Uterus (tissue), 4 donors: Measurements from ENCODE around the gene SMIM41. TPM values are rescaled to one million over a fixed set of nuclear protein-coding genes. Genes with fewer than 3 reads are reported as not detected.

Experiments used
- DNase-seq, 2 donors: peaks; one replicate each; pipeline ENCODE4 v3.0.0-alpha.2; 2019 to 2020
- H3K27ac ChIP-seq, 2 donors: fragments of 200-600 bp; sonication (generic); 1 replicate in 1 of 2; 2 replicates in 1 of 2; pipeline ENCODE4 v1.5.1; 2016 to 2018
- H3K27me3 ChIP-seq, 2 donors: fragments of 200-600 bp; sonication (generic); one replicate each; pipeline ENCODE4 v1.5.1; 2018 to 2019; ENCODE audit warnings: control low read depth in 1 of 2
- H3K36me3 ChIP-seq, 2 donors: fragments of 200-600 bp; sonication (generic); one replicate each; pipeline ENCODE4 v1.5.1; 2019; ENCODE audit warnings: control low read depth in 1 of 2
- H3K4me1 ChIP-seq, 2 donors: fragments of 200-600 bp; sonication (generic); one replicate each; pipeline ENCODE4 v1.5.1; 2018 to 2019; ENCODE audit warnings: control low read depth in 1 of 2
- H3K4me3 ChIP-seq, 2 donors: fragments of 200-600 bp; sonication (generic); 1 replicate in 1 of 2; 2 replicates in 1 of 2; pipeline ENCODE4 v1.5.1; 2018 to 2019; ENCODE audit warnings: mild to moderate bottlenecking in 1 of 2
- H3K9me3 ChIP-seq, 2 donors: fragments of 200-600 bp; sonication (generic); one replicate each; pipeline ENCODE4 v1.5.1; 2019; ENCODE audit warnings: control low read depth in 1 of 2
- POLR2A ChIP-seq, 2 donors: fragments of 450-650 bp; IDR thresholded peaks; one replicate each; pipeline ENCODE4 v1.6.1; 2016; ENCODE audit warnings: antibody characterized with exemption in 2 of 2, mild to moderate bottlenecking in 1 of 2, moderate library complexity in 1 of 2
- intact Hi-C: fragments of 100-400 bp; cut with DNase I; formaldehyde crosslinking; loops from one replicate; pipeline ENCODE4 v1.15.1; 2023; ENCODE audit warnings: low total_unique reads
- total RNA-seq, 4 donors: library from RNA; depleted of rRNA in 3 of 4; stranded (reverse); fragments of >200 nt in 3 of 4; gene quantifications; one replicate each; pipeline versions ENCODE4 v1.1.0 to v1.2.4, GENCODE V29; 2014 to 2023
- TF ChIP-seq, protein P1 (sequence below), 4 experiments: fragments of 200-600 bp in 2 of 4; fragments of 450-650 bp in 2 of 4; sonication (generic) in 2 of 4; IDR thresholded peaks; one replicate each; pipeline ENCODE4 v1.5.1; 2016 to 2019; ENCODE audit warnings: antibody characterized with exemption in 4 of 4, mild to moderate bottlenecking in 2 of 4, moderate library complexity in 1 of 4
- donor health status: DM: yes; HTN: yes; CAD: no.

The SMIM41 gene
- total RNA-seq, 4 donors from 2014 or later, result not detected

GRCh38 chr12:52045794-52046199 is 33.7 kb upstream of the SMIM41 start:
- H3K4me1 ChIP-seq, result peaks cover 15 to 20% of the 10 kb centered on the region in 2 donors
- no peaks in the 10 kb centered on the region for H3K9me3 ChIP-seq
- peak in 1 of 2 donors; percentile 36 for DNase-seq
- no peaks in the 10 kb centered on the region for H3K27me3 ChIP-seq
- intact Hi-C loops, result no loop called here
- H3K27ac ChIP-seq, result peak overlapping the region; percentile 95 to 99
- H3K4me3 ChIP-seq, result no peak overlapping the region
- TF ChIP-seq, protein P1, sequence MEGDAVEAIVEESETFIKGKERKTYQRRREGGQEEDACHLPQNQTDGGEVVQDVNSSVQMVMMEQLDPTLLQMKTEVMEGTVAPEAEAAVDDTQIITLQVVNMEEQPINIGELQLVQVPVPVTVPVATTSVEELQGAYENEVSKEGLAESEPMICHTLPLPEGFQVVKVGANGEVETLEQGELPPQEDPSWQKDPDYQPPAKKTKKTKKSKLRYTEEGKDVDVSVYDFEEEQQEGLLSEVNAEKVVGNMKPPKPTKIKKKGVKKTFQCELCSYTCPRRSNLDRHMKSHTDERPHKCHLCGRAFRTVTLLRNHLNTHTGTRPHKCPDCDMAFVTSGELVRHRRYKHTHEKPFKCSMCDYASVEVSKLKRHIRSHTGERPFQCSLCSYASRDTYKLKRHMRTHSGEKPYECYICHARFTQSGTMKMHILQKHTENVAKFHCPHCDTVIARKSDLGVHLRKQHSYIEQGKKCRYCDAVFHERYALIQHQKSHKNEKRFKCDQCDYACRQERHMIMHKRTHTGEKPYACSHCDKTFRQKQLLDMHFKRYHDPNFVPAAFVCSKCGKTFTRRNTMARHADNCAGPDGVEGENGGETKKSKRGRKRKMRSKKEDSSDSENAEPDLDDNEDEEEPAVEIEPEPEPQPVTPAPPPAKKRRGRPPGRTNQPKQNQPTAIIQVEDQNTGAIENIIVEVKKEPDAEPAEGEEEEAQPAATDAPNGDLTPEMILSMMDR (IDR thresholded peaks at IDR 0.05), result no peak
- TF ChIP-seq POLR2A (IDR thresholded peaks at IDR 0.05), result peak in 1 of 2 donors; percentile 2
- no peaks in the 10 kb centered on the region for H3K36me3 ChIP-seq

DNA sequence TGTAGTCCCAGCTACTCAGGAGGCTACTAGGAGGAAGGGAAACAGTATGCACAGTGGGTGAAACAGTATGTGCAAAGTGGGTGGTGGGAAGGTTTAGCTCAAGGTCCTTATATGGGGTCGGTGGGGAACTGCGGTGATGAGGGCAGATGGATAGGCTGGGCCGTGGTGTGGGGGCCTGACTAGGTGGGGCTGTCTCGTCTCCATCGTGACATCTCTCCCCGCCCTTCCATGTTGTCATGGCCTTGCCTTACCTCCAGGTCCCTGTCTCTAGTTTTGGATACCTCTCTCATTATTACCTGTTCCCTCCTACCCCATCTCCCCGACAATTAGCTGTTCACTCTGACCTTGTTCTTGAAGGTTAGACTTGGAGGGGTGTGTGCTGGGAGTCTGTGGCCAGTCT is 32.6 kb upstream of the SMIM41 start:
- H3K9me3 ChIP-seq, result no peaks in the 10 kb centered on the region
- H3K36me3 ChIP-seq, result no peaks in the 10 kb centered on the region
- no peak for DNase-seq
- peaks cover 15 to 20% of the 10 kb centered on the region in 2 donors for H3K4me1 ChIP-seq
- intact Hi-C loops, result no loop called here
- H3K27me3 ChIP-seq, result no peaks in the 10 kb centered on the region
- TF ChIP-seq, protein P1 (IDR thresholded peaks at IDR 0.05), result no peak
- TF ChIP-seq POLR2A (IDR thresholded peaks at IDR 0.05), result no peak
- H3K27ac ChIP-seq, result peak overlapping the region; percentile 95 to 99
- no peak overlapping the region for H3K4me3 ChIP-seq

DNA sequence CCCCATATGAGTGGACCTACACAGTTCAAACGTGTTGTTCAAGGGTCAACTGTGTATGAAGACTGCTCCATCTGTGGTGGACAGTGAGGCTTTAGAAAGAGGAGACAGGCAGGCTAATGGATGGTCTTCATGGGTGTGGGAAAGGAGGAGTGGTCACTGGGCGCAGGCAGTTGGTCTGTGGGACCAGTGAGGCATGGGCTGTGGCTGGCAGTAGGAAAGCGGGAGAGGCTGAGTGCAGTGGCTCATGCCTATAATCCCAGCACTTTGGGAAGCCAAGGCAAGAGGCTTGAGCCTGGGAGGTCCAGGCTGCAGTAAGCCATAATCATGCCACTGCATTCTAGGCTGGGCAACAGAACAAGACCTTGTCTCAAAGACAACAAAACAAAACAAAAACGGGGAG is 30.2 kb upstream of the SMIM41 start:
- intact Hi-C loops, result no loop called here
- TF ChIP-seq POLR2A (IDR thresholded peaks at IDR 0.05), result no peak
- TF ChIP-seq, protein P1 (IDR thresholded peaks at IDR 0.05), result no peak
- Histone ChIP-seq H3K27me3 (no peaks in the 10 kb centered on the region), H3K4me3 (no peak overlapping the region), H3K36me3 (no peaks in the 10 kb centered on the region), H3K27ac (peak overlapping the region in 1 of 2 donors; percentile 98), H3K4me1 (peaks cover 15 to 20% of the 10 kb centered on the region in 2 donors), H3K9me3 (no peaks in the 10 kb centered on the region)
- DNase-seq, result no peak

DNA sequence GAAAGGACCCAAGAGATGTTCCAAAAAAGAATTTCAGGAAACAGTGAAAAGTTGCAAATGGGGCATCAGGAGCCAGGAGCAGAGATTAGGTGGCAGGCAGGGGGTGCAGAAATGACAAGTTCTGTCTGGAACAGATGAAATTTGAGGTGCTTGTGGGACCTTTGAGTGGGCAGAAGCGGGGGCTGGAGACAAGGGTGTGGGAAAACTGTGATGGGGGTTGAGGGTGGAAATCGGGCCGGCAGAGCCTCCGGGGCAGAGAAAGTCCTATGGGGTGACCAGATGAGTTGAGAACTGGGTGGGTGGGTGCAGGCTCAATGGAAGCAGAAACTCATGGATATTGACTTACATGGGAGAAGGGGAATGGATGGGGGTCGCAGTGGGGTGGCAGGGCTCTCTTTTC is 29.8 kb upstream of the SMIM41 start:
- Histone ChIP-seq H3K4me1 (peaks cover 12 to 20% of the 10 kb centered on the region in 2 donors), H3K4me3 (no peak overlapping the region), H3K36me3 (no peaks in the 10 kb centered on the region), H3K27me3 (no peaks in the 10 kb centered on the region), H3K27ac (peak overlapping the region; percentile 98 to 99), H3K9me3 (no peaks in the 10 kb centered on the region)
- intact Hi-C loops, result no loop called here
- no peak for DNase-seq
- TF ChIP-seq, protein P1 (IDR thresholded peaks at IDR 0.05), result no peak
- no peak for TF ChIP-seq POLR2A (IDR thresholded peaks at IDR 0.05)

GRCh38 chr12:52050116-52050757 is 29.3 kb upstream of the SMIM41 start:
- H3K4me3 ChIP-seq, result peak overlapping the region; percentile 48 to 73
- TF ChIP-seq POLR2A (IDR thresholded peaks at IDR 0.05), result no peak
- TF ChIP-seq, protein P1 (IDR thresholded peaks at IDR 0.05), result no peak
- H3K27ac ChIP-seq, result peak overlapping the region; percentile 98 to 99
- peaks cover 7 to 14% of the 10 kb centered on the region in 2 donors for H3K4me1 ChIP-seq
- H3K27me3 ChIP-seq, result no peaks in the 10 kb centered on the region
- no peaks in the 10 kb centered on the region for H3K9me3 ChIP-seq
- peak in 1 of 2 donors; percentile 73 for DNase-seq
- intact Hi-C loops, result no loop called here
- H3K36me3 ChIP-seq, result no peaks in the 10 kb centered on the region
